ENCODE measurements around the gene CNTNAP2.

- TF ChIP-seq POLR2A (IDR thresholded peaks at IDR 0.05; ENCODE audit: low read length) = no peak
- TF ChIP-seq GATA1 (IDR thresholded peaks at IDR 0.05; ENCODE audit: low read depth, low read length) = no peak
These were observed 1054.4 kb downstream of the CNTNAP2 start for GRCh38 chr7:147171013-147171391.
